Activated T-cell treated with anti-CD3 and anti-CD28 coated beads for 24 hours (primary cell): ENCODE measurements around the gene PLEKHA7.
A peak's percentile ranks its signal among the peaks of the same experiment; 100 is the strongest.
"Not testable (repeated sequence)": the region's sequence is repeated elsewhere in the genome, so short reads cannot be mapped to it uniquely, and the experiment has no call there.

Experiments
- DNase-seq: peaks from one replicate; pipeline ENCODE4 v3.0.0-alpha.2; 2020; ENCODE audit warnings: low read depth

Gene PLEKHA7

GRCh38 chr11:16909359-16910035 lies 104.7 kb downstream of the PLEKHA7 start:
- DNase-seq: no peak

- no peak for DNase-seq
These were observed 108.8 kb downstream of the PLEKHA7 start for GRCh38 chr11:16905375-16905774.

GRCh38 chr11:16904761-16905160 lies 109.5 kb downstream of the PLEKHA7 start:
- not testable (repeated sequence) for DNase-seq

GRCh38 chr11:16902781-16903378 lies 111.3 kb downstream of the PLEKHA7 start:
- no peak for DNase-seq

- peak; percentile 24 for DNase-seq
These were observed 112.0 kb downstream of the PLEKHA7 start for GRCh38 chr11:16902182-16902581.

GRCh38 chr11:16900491-16900890 lies 113.7 kb downstream of the PLEKHA7 start:
- DNase-seq: no peak

GRCh38 chr11:16899708-16900303 lies 114.4 kb downstream of the PLEKHA7 start:
- no peak for DNase-seq

- DNase-seq: no peak
These were observed 115.8 kb downstream of the PLEKHA7 start for GRCh38 chr11:16898274-16898985.

GRCh38 chr11:16897470-16898061 lies 116.6 kb downstream of the PLEKHA7 start:
- no peak for DNase-seq

GRCh38 chr11:16896729-16897469 lies 117.3 kb downstream of the PLEKHA7 start:
- no peak for DNase-seq

GRCh38 chr11:16895306-16895705 lies 118.9 kb downstream of the PLEKHA7 start:
- no peak for DNase-seq

- no peak for DNase-seq
These were observed 120.7 kb downstream of the PLEKHA7 start for GRCh38 chr11:16893456-16894066.

- no peak for DNase-seq
These were observed 122.2 kb downstream of the PLEKHA7 start for GRCh38 chr11:16891964-16892363.

- no peak for DNase-seq
These were observed 123.0 kb downstream of the PLEKHA7 start for GRCh38 chr11:16891165-16891564.

GRCh38 chr11:16890442-16890841 lies 123.8 kb downstream of the PLEKHA7 start:
- DNase-seq: no peak

- DNase-seq: no peak
These were observed 124.3 kb downstream of the PLEKHA7 start for GRCh38 chr11:16889905-16890304.

- not testable (repeated sequence) for DNase-seq
These were observed 125.2 kb downstream of the PLEKHA7 start for GRCh38 chr11:16889010-16889409.

- not testable (repeated sequence) for DNase-seq
These were observed 126.3 kb downstream of the PLEKHA7 start for GRCh38 chr11:16887887-16888286.

- no peak for DNase-seq
These were observed 131.0 kb downstream of the PLEKHA7 start for GRCh38 chr11:16883174-16883573.

- no peak for DNase-seq
These were observed 132.4 kb downstream of the PLEKHA7 start for GRCh38 chr11:16881766-16882165.

- DNase-seq: no peak
These were observed 133.0 kb downstream of the PLEKHA7 start for GRCh38 chr11:16881074-16881709.
